ENCODE data around the gene ABCD1. TPM values are rescaled to one million over a fixed set of nuclear protein-coding genes. Genes with fewer than 3 reads are reported as not detected.
"Not testable (repeated sequence)": the region's sequence is repeated elsewhere in the genome, so short reads cannot be mapped to it uniquely, and the experiment has no call there.

ABCD1 gene
- total RNA-seq, 2 donors from 2014 or later, result 15.2 to 18.0 TPM

GRCh38 chrX:153702336-153703035, 22.2 kb upstream of the ABCD1 start:
- H3K27ac ChIP-seq, result peak overlapping the region; percentile 73 to 78

GRCh38 chrX:153703036-153703370, 21.7 kb upstream of the ABCD1 start:
- H3K4me1 ChIP-seq, result peaks cover 0 to 12% of the 10 kb centered on the region in 2 donors
- H3K4me3 ChIP-seq, result no peak overlapping the region
- TF ChIP-seq CTCF (IDR thresholded peaks at IDR 0.05), result no peak
- H3K36me3 ChIP-seq, result peaks cover 11% of the 10 kb centered on the region
- H3K27me3 ChIP-seq, result no peaks in the 10 kb centered on the region
- DNase-seq (ENCODE audit: low spot score), result no peak
- H3K9me3 ChIP-seq, result no peaks in the 10 kb centered on the region
- peak overlapping the region; percentile 73 to 78 for H3K27ac ChIP-seq

More at GRCh38 chrX:153702336-153703035, 22.2 kb upstream of the ABCD1 start:
- Histone ChIP-seq H3K27me3 (no peaks in the 10 kb centered on the region), H3K4me3 (no peak overlapping the region), H3K9me3 (no peaks in the 10 kb centered on the region), H3K4me1 (peaks cover 0 to 12% of the 10 kb centered on the region in 2 donors), H3K36me3 (peaks cover 11% of the 10 kb centered on the region)
- DNase-seq (ENCODE audit: low spot score), result no peak
- TF ChIP-seq CTCF (IDR thresholded peaks at IDR 0.05), result no peak

- no peaks in the 10 kb centered on the region for H3K27me3 ChIP-seq
- no peak for DNase-seq (ENCODE audit: low spot score)
- H3K9me3 ChIP-seq, result no peaks in the 10 kb centered on the region
- H3K4me1 ChIP-seq, result peaks cover 0 to 12% of the 10 kb centered on the region in 2 donors
- H3K27ac ChIP-seq, result peak overlapping the region; percentile 73 to 78
- no peak overlapping the region for H3K4me3 ChIP-seq
- H3K36me3 ChIP-seq, result peaks cover 11% of the 10 kb centered on the region
- no peak for TF ChIP-seq CTCF (IDR thresholded peaks at IDR 0.05)
Measured at GRCh38 chrX:153704021-153704526, 20.6 kb upstream of the ABCD1 start.

- Histone ChIP-seq H3K27ac (peak overlapping the region; percentile 73 to 78), H3K4me1 (peaks cover 0 to 12% of the 10 kb centered on the region in 2 donors), H3K36me3 (peaks cover 11% of the 10 kb centered on the region)
- H3K9me3 ChIP-seq; H3K27me3 ChIP-seq; H3K4me3 ChIP-seq; DNase-seq (ENCODE audit: low spot score): not testable (repeated sequence)
Measured at GRCh38 chrX:153704631-153705402, 19.8 kb upstream of the ABCD1 start.

GRCh38 chrX:153705403-153706060, 19.1 kb upstream of the ABCD1 start:
- peak overlapping the region; percentile 73 to 78 for H3K27ac ChIP-seq
- peak in 1 of 2 donors; percentile 28 for TF ChIP-seq CTCF (IDR thresholded peaks at IDR 0.05)
- H3K4me3 ChIP-seq, result peak overlapping the region; percentile 6 to 17
- H3K36me3 ChIP-seq, result peaks cover 11% of the 10 kb centered on the region
- not testable (repeated sequence) for H3K27me3 ChIP-seq; H3K9me3 ChIP-seq; DNase-seq (ENCODE audit: low spot score)
- H3K4me1 ChIP-seq, result peaks cover 0 to 12% of the 10 kb centered on the region in 2 donors

- no peak for TF ChIP-seq CTCF (IDR thresholded peaks at IDR 0.05)
- H3K9me3 ChIP-seq, result no peaks in the 10 kb centered on the region
- no peaks in the 10 kb centered on the region for H3K27me3 ChIP-seq
- peaks cover 5% of the 10 kb centered on the region for H3K36me3 ChIP-seq
- peaks cover 0 to 12% of the 10 kb centered on the region in 2 donors for H3K4me1 ChIP-seq
- peak overlapping the region; percentile 73 to 78 for H3K27ac ChIP-seq
- DNase-seq (ENCODE audit: low spot score), result no peak
- H3K4me3 ChIP-seq, result no peak overlapping the region
Measured at GRCh38 chrX:153706799-153707198, 17.9 kb upstream of the ABCD1 start.

Data from right atrium auricular region (tissue), 2 donors.